Measurements from ENCODE around the gene SNAPIN.
"Not testable (repeated sequence)": the region's sequence is repeated elsewhere in the genome, so short reads cannot be mapped to it uniquely, and the experiment has no call there.

The SNAPIN gene

GRCh38 chr1:153626904-153627714, 31.4 kb upstream of the SNAPIN start, which contains the start of gene S100A13:
TSS of gene S100A13 (minus strand) at chr1:153627505. CDS start at chr1:153626472, 1,033 bp downstream.
- peak within 1 kb of the TSS; percentile 42 for H3K4me3 ChIP-seq (ENCODE audit: low read depth, low read length)

GRCh38 chr1:153627715-153628626, 30.5 kb upstream of the SNAPIN start, which contains the start of gene S100A1:
TSS of gene S100A1 (plus strand) at chr1:153628434. CDS start at chr1:153630522, 2,088 bp downstream.
- peak within 1 kb of the TSS; percentile 42 for H3K4me3 ChIP-seq (ENCODE audit: low read depth, low read length)

- H3K4me3 ChIP-seq (ENCODE audit: low read depth, low read length): no peak overlapping the region
Observed at GRCh38 chr1:153628638-153629342, 29.7 kb upstream of the SNAPIN start.

GRCh38 chr1:153629343-153629665, 29.2 kb upstream of the SNAPIN start:
- no peak overlapping the region for H3K4me3 ChIP-seq (ENCODE audit: low read depth, low read length)

- no peak overlapping the region for H3K4me3 ChIP-seq (ENCODE audit: low read depth, low read length)
Observed at GRCh38 chr1:153629971-153630370, 28.5 kb upstream of the SNAPIN start.

GRCh38 chr1:153630384-153630783, 28.1 kb upstream of the SNAPIN start:
- no peak overlapping the region for H3K4me3 ChIP-seq (ENCODE audit: low read depth, low read length)

- no peak overlapping the region for H3K4me3 ChIP-seq (ENCODE audit: low read depth, low read length)
Observed at GRCh38 chr1:153631047-153632022, 27.2 kb upstream of the SNAPIN start.

- H3K4me3 ChIP-seq (ENCODE audit: low read depth, low read length): peak overlapping the region; percentile 100
Observed at GRCh38 chr1:153633161-153633753, 25.2 kb upstream of the SNAPIN start.

GRCh38 chr1:153633754-153634665, 24.5 kb upstream of the SNAPIN start, which contains the start of gene CHTOP:
TSS of gene CHTOP (plus strand) at chr1:153634066. CDS start at chr1:153636589, 2,523 bp downstream.
- H3K4me3 ChIP-seq (ENCODE audit: low read depth, low read length): peak within 1 kb of the TSS; percentile 100

GRCh38 chr1:153635872-153636271, 22.6 kb upstream of the SNAPIN start:
- no peak overlapping the region for H3K4me3 ChIP-seq (ENCODE audit: low read depth, low read length)

GRCh38 chr1:153636312-153636711, 22.2 kb upstream of the SNAPIN start:
- no peak overlapping the region for H3K4me3 ChIP-seq (ENCODE audit: low read depth, low read length)

- no peak overlapping the region for H3K4me3 ChIP-seq (ENCODE audit: low read depth, low read length)
Observed at GRCh38 chr1:153638261-153638660, 20.2 kb upstream of the SNAPIN start.

- H3K4me3 ChIP-seq (ENCODE audit: low read depth, low read length): no peak overlapping the region
Observed at GRCh38 chr1:153639280-153639679, 19.2 kb upstream of the SNAPIN start.

GRCh38 chr1:153640213-153640612, 18.3 kb upstream of the SNAPIN start:
- not testable (repeated sequence) for H3K4me3 ChIP-seq (ENCODE audit: low read depth, low read length)

GRCh38 chr1:153640861-153641260, 17.6 kb upstream of the SNAPIN start:
- no peak overlapping the region for H3K4me3 ChIP-seq (ENCODE audit: low read depth, low read length)

GRCh38 chr1:153642161-153642560, 16.3 kb upstream of the SNAPIN start:
- H3K4me3 ChIP-seq (ENCODE audit: low read depth, low read length): no peak overlapping the region

GRCh38 chr1:153643100-153643499, 15.4 kb upstream of the SNAPIN start:
- no peak overlapping the region for H3K4me3 ChIP-seq (ENCODE audit: low read depth, low read length)

GRCh38 chr1:153643816-153644215, 14.7 kb upstream of the SNAPIN start:
- H3K4me3 ChIP-seq (ENCODE audit: low read depth, low read length): no peak overlapping the region
